Liver (tissue), 3 donors: ENCODE measurements around the gene PPCS.

Experiments used
- EGR1 ChIP-seq, 2 donors: IDR thresholded peaks; 2 replicates each; pipeline ENCODE4 v1.6.1; 2016 to 2018; ENCODE audit warnings: antibody characterized with exemption in 2 of 2, low read depth in 2 of 2
- FOXA1 ChIP-seq: IDR thresholded peaks from 2 replicates; pipeline ENCODE4 v1.6.1; 2016; ENCODE audit warnings: antibody characterized with exemption
- GABPA ChIP-seq, 2 donors: IDR thresholded peaks in 1 of 2; conservative IDR thresholded peaks in 1 of 2; 2 replicates each; pipeline ENCODE4 v1.6.1; 2016; ENCODE audit warnings: antibody characterized with exemption in 2 of 2, mild to moderate bottlenecking in 1 of 2, moderate library complexity in 1 of 2
- HNF4G ChIP-seq: IDR thresholded peaks from 2 replicates; pipeline ENCODE4 v1.6.1; 2016; ENCODE audit warnings: antibody characterized with exemption
- JUND ChIP-seq, 2 donors: IDR thresholded peaks; 2 replicates each; pipeline ENCODE4 v1.6.1; 2016; ENCODE audit warnings: antibody characterized with exemption in 2 of 2
- MAX ChIP-seq: IDR thresholded peaks from 2 replicates; pipeline ENCODE4 v1.6.1; 2016; ENCODE audit warnings: antibody characterized with exemption
- RAD21 ChIP-seq, 2 donors: IDR thresholded peaks; 2 replicates each; pipeline ENCODE4 v1.6.1; 2016; ENCODE audit warnings: antibody characterized with exemption in 2 of 2, mild to moderate bottlenecking in 2 of 2
- REST ChIP-seq: IDR thresholded peaks from 2 replicates; pipeline ENCODE4 v1.6.1; 2016; ENCODE audit warnings: antibody characterized with exemption, mild to moderate bottlenecking
- RXRA ChIP-seq, 2 donors: IDR thresholded peaks; 2 replicates each; pipeline ENCODE4 v1.6.1; 2017 to 2018; ENCODE audit warnings: antibody characterized with exemption in 2 of 2, mild to moderate bottlenecking in 1 of 2
- SP1 ChIP-seq: IDR thresholded peaks from 2 replicates; pipeline ENCODE4 v1.6.1; 2018; ENCODE audit warnings: antibody characterized with exemption, mild to moderate bottlenecking
- TAF1 ChIP-seq: conservative IDR thresholded peaks from 2 replicates; pipeline ENCODE4 v1.6.1; 2016; ENCODE audit warnings: antibody characterized with exemption, mild to moderate bottlenecking
- YY1 ChIP-seq: IDR thresholded peaks from 2 replicates; pipeline ENCODE4 v1.6.1; 2016; ENCODE audit warnings: antibody characterized with exemption, mild to moderate bottlenecking
- TF ChIP-seq, protein P1 (sequence below): fragments of 150-350 bp; IDR thresholded peaks from 2 replicates; pipeline ENCODE4 v1.5.1; 2017; ENCODE audit warnings: improper control_type of control experiment, low read depth, low read length; ENCODE audit not compliant: missing input control
- TF ChIP-seq, protein P2 (sequence below): IDR thresholded peaks from 2 replicates; pipeline ENCODE4 v1.6.1; 2016; ENCODE audit warnings: antibody characterized with exemption
- donor health status: healthy.
- donor health status: healthy.

DNA sequence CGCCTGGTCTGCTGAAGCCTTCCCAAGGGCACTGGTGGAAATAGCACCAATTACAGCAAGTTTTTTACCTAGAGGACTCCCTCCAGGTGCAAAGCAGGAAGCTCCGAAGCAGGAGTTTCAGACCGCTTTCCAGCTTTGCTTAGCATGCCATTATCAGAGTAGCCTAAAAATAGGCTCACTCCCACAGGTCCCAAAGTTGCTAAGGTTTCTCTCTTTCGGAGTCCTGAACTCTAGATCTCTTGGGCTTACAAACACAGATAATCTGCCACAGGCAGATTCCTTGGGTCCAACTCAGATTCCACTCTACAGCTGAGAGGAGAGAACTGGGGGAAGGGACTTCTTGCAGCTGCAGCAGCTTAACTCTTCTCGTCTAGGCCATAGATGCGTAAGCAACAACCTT, 23.0 kb upstream of the PPCS start:
- TF ChIP-seq, protein P1, sequence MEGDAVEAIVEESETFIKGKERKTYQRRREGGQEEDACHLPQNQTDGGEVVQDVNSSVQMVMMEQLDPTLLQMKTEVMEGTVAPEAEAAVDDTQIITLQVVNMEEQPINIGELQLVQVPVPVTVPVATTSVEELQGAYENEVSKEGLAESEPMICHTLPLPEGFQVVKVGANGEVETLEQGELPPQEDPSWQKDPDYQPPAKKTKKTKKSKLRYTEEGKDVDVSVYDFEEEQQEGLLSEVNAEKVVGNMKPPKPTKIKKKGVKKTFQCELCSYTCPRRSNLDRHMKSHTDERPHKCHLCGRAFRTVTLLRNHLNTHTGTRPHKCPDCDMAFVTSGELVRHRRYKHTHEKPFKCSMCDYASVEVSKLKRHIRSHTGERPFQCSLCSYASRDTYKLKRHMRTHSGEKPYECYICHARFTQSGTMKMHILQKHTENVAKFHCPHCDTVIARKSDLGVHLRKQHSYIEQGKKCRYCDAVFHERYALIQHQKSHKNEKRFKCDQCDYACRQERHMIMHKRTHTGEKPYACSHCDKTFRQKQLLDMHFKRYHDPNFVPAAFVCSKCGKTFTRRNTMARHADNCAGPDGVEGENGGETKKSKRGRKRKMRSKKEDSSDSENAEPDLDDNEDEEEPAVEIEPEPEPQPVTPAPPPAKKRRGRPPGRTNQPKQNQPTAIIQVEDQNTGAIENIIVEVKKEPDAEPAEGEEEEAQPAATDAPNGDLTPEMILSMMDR, result no peak
- TF ChIP-seq YY1 (no peak), RAD21 (IDR thresholded peaks at IDR 0.05) (no peak), GABPA (IDR thresholded peaks at IDR 0.05 in 1 of 2, conservative IDR thresholded peaks at IDR 0.05 in 1 of 2) (no peak), JUND (IDR thresholded peaks at IDR 0.05) (no peak), EGR1 (IDR thresholded peaks at IDR 0.05; ENCODE audit: low read depth in 2 of 2) (no peak), TAF1 (no peak), MAX (no peak), REST (no peak), FOXA1 (no peak), RXRA (IDR thresholded peaks at IDR 0.05) (no peak), HNF4G (no peak), SP1 (no peak)
- TF ChIP-seq, protein P2, sequence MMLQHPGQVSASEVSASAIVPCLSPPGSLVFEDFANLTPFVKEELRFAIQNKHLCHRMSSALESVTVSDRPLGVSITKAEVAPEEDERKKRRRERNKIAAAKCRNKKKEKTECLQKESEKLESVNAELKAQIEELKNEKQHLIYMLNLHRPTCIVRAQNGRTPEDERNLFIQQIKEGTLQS, result no peak
